ENCODE data around the gene PFKFB3.

PFKFB3 gene

DNA sequence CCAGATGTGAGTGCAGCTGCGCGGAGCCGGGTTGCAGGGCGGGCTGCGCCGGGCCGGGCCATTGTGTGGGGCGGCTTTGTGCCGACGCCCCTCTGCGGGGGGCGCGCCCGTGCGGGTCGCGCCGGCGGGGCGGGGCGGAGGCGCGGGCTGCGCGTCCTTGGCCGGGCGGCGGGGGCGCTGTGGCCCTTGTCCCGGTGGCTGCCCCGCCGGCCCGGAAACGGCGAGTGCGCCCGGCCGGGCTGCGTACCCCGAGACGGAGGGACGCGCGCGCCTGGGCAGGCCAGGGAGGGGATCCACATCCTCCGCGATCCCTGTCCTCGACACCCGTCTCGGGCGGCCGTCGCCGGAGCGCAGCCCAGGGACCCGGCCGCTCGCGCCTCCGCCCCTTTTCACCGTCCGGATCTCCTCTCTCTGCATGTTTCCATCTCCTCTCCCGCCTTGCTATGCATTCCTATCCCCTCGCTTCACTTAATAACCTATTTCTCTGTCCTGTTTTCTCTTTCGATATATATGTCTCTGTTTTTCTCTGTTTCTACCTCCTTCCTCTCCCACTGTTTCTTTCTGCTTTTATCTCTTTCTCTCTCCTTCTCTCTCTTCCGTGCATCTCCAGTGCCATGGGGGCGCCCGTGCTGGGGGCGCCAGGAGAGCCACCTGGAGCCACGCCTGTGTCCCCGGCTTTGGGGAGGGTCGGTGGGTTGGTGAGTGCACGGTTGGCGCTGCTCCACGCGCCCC, 765 bp downstream of the PFKFB3 start (continued):
- TF ChIP-seq, protein P1, sequence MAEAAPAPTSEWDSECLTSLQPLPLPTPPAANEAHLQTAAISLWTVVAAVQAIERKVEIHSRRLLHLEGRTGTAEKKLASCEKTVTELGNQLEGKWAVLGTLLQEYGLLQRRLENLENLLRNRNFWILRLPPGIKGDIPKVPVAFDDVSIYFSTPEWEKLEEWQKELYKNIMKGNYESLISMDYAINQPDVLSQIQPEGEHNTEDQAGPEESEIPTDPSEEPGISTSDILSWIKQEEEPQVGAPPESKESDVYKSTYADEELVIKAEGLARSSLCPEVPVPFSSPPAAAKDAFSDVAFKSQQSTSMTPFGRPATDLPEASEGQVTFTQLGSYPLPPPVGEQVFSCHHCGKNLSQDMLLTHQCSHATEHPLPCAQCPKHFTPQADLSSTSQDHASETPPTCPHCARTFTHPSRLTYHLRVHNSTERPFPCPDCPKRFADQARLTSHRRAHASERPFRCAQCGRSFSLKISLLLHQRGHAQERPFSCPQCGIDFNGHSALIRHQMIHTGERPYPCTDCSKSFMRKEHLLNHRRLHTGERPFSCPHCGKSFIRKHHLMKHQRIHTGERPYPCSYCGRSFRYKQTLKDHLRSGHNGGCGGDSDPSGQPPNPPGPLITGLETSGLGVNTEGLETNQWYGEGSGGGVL (tag by site-specific recombination; IDR thresholded peaks at IDR 0.05): 0 out of 2 replicates have a peak, but pooled peaks have one; percentile 10
- peak; percentile 65; the same call in 1 of the 2 replicates for TF ChIP-seq ZBTB8A (tag by site-specific recombination; IDR thresholded peaks at IDR 0.05)
- 0 out of 2 replicates have a peak, but pooled peaks have one; percentile 55 for TF ChIP-seq ZNF324 (tag by site-specific recombination; IDR thresholded peaks at IDR 0.05)
- 0 out of 2 replicates have a peak, but pooled peaks have one; percentile 35 for TF ChIP-seq PRDM1 (tag by site-specific recombination; IDR thresholded peaks at IDR 0.05)

DNA sequence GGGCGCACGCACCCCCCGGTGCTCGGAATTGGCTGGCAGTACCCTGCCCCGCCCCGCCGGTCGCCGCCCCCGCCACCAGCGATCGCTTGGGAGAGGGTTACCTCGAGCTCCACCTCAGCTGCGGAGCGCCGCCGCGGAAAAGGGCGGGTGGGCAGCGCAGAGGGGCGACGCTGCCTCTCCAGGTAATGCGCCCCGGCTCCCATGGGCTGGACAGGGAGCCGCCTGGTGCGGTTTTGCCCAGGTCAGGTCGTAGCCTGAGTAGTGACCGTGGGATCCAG, 1.3 kb downstream of the PFKFB3 start:
- Histone ChIP-seq H3K27ac (ENCODE audit: extremely low read depth, low read depth, low read length) (no peak overlapping the region), H3K9me3 (ENCODE audit: control insufficient read depth, insufficient read depth, low read depth, low read length) (no peaks in the 10 kb centered on the region), H3K36me3 (ENCODE audit: control insufficient read depth in 2 of 2, insufficient read depth in 1 of 2, low read length in 2 of 2) (no peaks in the 10 kb centered on the region), H3K4me1 (ENCODE audit: control insufficient read depth, insufficient read depth, low read length) (peaks cover 20% of the 10 kb centered on the region), H3K4me3 (ENCODE audit: low read depth, low read length) (peak overlapping the region; percentile 62)
- CTCF ChIA-PET: interaction anchor here (0.6 to 2.2 kb wide), 2 partner anchors 198 to 403 kb away, joined by 3 to 9 read pairs; no protein-coding TSS in a partner anchor
- POLR2A ChIA-PET: interaction anchor here (1.1 to 5.1 kb wide), 2 partner anchors 40 to 197 kb away, joined by 3 to 92 read pairs; no protein-coding TSS in a partner anchor
- no peak for TF ChIP-seq ZNF112 (tag by site-specific recombination; IDR thresholded peaks at IDR 0.05)
- TF ChIP-seq ZBTB48 (tag by site-specific recombination; IDR thresholded peaks at IDR 0.05): no peak
- TF ChIP-seq KLF9 (tag by site-specific recombination; IDR thresholded peaks at IDR 0.05; ENCODE audit: low read depth): peak; percentile 51; the same call in 1 of the 2 replicates
- TF ChIP-seq ZNF701 (tag by site-specific recombination; IDR thresholded peaks at IDR 0.05): no peak
- no peak for TF ChIP-seq ZNF366 (tag by site-specific recombination; conservative IDR thresholded peaks at IDR 0.05)
- TF ChIP-seq, protein P2, sequence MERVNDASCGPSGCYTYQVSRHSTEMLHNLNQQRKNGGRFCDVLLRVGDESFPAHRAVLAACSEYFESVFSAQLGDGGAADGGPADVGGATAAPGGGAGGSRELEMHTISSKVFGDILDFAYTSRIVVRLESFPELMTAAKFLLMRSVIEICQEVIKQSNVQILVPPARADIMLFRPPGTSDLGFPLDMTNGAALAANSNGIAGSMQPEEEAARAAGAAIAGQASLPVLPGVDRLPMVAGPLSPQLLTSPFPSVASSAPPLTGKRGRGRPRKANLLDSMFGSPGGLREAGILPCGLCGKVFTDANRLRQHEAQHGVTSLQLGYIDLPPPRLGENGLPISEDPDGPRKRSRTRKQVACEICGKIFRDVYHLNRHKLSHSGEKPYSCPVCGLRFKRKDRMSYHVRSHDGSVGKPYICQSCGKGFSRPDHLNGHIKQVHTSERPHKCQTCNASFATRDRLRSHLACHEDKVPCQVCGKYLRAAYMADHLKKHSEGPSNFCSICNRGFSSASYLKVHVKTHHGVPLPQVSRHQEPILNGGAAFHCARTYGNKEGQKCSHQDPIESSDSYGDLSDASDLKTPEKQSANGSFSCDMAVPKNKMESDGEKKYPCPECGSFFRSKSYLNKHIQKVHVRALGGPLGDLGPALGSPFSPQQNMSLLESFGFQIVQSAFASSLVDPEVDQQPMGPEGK (tag by site-specific recombination; IDR thresholded peaks at IDR 0.05): peak; percentile 2; the same call in 1 of the 2 replicates
- no peak for TF ChIP-seq ZNF311 (tag by site-specific recombination; IDR thresholded peaks at IDR 0.05; ENCODE audit: borderline replicate concordance)
- no peak for TF ChIP-seq ZNF239 (tag by site-specific recombination; IDR thresholded peaks at IDR 0.05)
- TF ChIP-seq, protein P3, sequence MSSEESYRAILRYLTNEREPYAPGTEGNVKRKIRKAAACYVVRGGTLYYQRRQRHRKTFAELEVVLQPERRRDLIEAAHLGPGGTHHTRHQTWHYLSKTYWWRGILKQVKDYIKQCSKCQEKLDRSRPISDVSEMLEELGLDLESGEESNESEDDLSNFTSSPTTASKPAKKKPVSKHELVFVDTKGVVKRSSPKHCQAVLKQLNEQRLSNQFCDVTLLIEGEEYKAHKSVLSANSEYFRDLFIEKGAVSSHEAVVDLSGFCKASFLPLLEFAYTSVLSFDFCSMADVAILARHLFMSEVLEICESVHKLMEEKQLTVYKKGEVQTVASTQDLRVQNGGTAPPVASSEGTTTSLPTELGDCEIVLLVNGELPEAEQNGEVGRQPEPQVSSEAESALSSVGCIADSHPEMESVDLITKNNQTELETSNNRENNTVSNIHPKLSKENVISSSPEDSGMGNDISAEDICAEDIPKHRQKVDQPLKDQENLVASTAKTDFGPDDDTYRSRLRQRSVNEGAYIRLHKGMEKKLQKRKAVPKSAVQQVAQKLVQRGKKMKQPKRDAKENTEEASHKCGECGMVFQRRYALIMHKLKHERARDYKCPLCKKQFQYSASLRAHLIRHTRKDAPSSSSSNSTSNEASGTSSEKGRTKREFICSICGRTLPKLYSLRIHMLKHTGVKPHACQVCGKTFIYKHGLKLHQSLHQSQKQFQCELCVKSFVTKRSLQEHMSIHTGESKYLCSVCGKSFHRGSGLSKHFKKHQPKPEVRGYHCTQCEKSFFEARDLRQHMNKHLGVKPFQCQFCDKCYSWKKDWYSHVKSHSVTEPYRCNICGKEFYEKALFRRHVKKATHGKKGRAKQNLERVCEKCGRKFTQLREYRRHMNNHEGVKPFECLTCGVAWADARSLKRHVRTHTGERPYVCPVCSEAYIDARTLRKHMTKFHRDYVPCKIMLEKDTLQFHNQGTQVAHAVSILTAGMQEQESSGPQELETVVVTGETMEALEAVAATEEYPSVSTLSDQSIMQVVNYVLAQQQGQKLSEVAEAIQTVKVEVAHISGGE (tag by site-specific recombination; conservative IDR thresholded peaks at IDR 0.05; ENCODE audit: low read depth): no peak
- no peak for TF ChIP-seq ZNF777 (tag by site-specific recombination; IDR thresholded peaks at IDR 0.05; ENCODE audit: borderline replicate concordance)
- no peak for TF ChIP-seq ZNF202 (tag by site-specific recombination; IDR thresholded peaks at IDR 0.05; ENCODE audit: borderline replicate concordance)
- no peak for TF ChIP-seq ZNF391 (tag by site-specific recombination; IDR thresholded peaks at IDR 0.05; ENCODE audit: borderline replicate concordance, low read depth)
- TF ChIP-seq HOXC10 (CRISPR knock-in tag; IDR thresholded peaks at IDR 0.05): no peak
- TF ChIP-seq ZNF132 (tag by site-specific recombination; IDR thresholded peaks at IDR 0.05; ENCODE audit: borderline replicate concordance): no peak
- no peak for TF ChIP-seq GLIS1 (tag by site-specific recombination; IDR thresholded peaks at IDR 0.05)
- TF ChIP-seq ZNF266 (tag by site-specific recombination; IDR thresholded peaks at IDR 0.05; ENCODE audit: low read depth): no peak
- TF ChIP-seq ZNF155 (tag by site-specific recombination; IDR thresholded peaks at IDR 0.05): no peak
- TF ChIP-seq, protein P4, sequence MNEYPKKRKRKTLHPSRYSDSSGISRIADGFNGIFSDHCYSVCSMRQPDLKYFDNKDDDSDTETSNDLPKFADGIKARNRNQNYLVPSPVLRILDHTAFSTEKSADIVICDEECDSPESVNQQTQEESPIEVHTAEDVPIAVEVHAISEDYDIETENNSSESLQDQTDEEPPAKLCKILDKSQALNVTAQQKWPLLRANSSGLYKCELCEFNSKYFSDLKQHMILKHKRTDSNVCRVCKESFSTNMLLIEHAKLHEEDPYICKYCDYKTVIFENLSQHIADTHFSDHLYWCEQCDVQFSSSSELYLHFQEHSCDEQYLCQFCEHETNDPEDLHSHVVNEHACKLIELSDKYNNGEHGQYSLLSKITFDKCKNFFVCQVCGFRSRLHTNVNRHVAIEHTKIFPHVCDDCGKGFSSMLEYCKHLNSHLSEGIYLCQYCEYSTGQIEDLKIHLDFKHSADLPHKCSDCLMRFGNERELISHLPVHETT (tag by site-specific recombination; IDR thresholded peaks at IDR 0.05): no peak
- no peak for TF ChIP-seq ZNF658 (tag by site-specific recombination; IDR thresholded peaks at IDR 0.05)
